Measurements from ENCODE around the gene MX1. TPM values are rescaled to one million over a fixed set of nuclear protein-coding genes. Genes with fewer than 3 reads are reported as not detected.

The MX1 gene
- total and polyA plus RNA-seq, 2 donors, result 54.5 to 148 TPM

DNA sequence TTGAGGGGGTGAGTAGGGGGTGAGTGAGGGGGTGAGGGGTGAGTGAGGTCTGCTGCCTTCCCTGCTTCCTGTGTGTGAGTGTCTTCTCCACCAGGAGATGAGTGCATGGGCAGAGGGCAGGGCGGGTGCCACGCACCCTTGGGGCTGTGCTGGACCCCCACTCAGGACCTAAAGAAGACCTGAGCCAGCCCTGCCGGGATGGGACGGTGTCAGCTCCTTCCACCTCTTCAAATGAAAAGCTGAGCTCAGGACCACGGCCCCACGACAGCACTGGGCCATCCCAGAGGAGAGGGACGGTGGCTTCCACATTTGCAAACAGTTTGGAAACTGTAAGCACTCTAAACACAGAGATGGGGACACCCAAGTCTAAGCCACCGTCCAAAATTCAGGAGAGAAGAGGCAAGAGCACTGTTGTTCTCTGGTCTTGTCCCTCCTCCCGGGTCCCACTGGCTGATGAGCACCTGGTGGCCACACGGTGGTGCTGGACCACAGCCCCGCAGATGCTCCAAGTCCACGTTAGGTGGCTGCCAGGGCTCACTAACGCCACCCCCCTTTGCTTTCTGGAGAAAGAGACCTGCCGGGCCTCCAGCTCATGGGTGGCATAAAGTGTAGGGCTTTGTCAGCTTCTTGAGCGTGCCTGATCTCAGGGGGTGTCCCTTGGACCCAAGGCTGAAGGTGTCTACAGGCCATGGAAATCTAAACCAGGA, 49.8 kb downstream of the MX1 start:
- Histone ChIP-seq H3K27me3 (ENCODE audit: control insufficient read depth in 2 of 2, insufficient read depth in 1 of 2, low read length in 1 of 2) (peaks cover 0 to 26% of the 10 kb centered on the region in 2 donors), H3K4me3 (ENCODE audit: low read length in 2 of 2) (no peak overlapping the region), H3K4me1 (ENCODE audit: control insufficient read depth in 2 of 2, insufficient read depth in 2 of 2, low read length in 2 of 2) (peaks cover 3 to 20% of the 10 kb centered on the region in 2 donors), H3K9me3 (ENCODE audit: control insufficient read depth in 2 of 2, insufficient read depth in 1 of 2, low read length in 1 of 2) (no peaks in the 10 kb centered on the region), H3K27ac (ENCODE audit: low read depth in 1 of 2, low read length in 1 of 2) (no peak overlapping the region), H3K36me3 (ENCODE audit: control insufficient read depth in 2 of 2, insufficient read depth in 2 of 2, low read length in 1 of 2) (no peaks in the 10 kb centered on the region)
- DNase-seq (ENCODE audit: low read depth in 6 of 9, low spot score in 9 of 9), result no peak
- WGBS, result 87% methylated on average over 15 of the region's 15 CpGs

- DNase-seq (ENCODE audit: low read depth in 6 of 9, low spot score in 9 of 9), result peak in 4 of 9 donors; percentile 16 to 57 (median 29)
- Histone ChIP-seq H3K4me1 (ENCODE audit: control insufficient read depth in 2 of 2, insufficient read depth in 2 of 2, low read length in 2 of 2) (peaks cover 3 to 20% of the 10 kb centered on the region in 2 donors), H3K4me3 (ENCODE audit: low read length in 2 of 2) (no peak overlapping the region), H3K27ac (ENCODE audit: low read depth in 1 of 2, low read length in 1 of 2) (no peak overlapping the region), H3K27me3 (ENCODE audit: control insufficient read depth in 2 of 2, insufficient read depth in 1 of 2, low read length in 1 of 2) (peaks cover 0 to 25% of the 10 kb centered on the region in 2 donors), H3K9me3 (ENCODE audit: control insufficient read depth in 2 of 2, insufficient read depth in 1 of 2, low read length in 1 of 2) (no peaks in the 10 kb centered on the region), H3K36me3 (ENCODE audit: control insufficient read depth in 2 of 2, insufficient read depth in 2 of 2, low read length in 1 of 2) (no peaks in the 10 kb centered on the region)
- 31% methylated on average over 15 of the region's 15 CpGs for WGBS
Measured at GRCh38 chr21:41477641-41478318, 51.7 kb downstream of the MX1 start.

DNA sequence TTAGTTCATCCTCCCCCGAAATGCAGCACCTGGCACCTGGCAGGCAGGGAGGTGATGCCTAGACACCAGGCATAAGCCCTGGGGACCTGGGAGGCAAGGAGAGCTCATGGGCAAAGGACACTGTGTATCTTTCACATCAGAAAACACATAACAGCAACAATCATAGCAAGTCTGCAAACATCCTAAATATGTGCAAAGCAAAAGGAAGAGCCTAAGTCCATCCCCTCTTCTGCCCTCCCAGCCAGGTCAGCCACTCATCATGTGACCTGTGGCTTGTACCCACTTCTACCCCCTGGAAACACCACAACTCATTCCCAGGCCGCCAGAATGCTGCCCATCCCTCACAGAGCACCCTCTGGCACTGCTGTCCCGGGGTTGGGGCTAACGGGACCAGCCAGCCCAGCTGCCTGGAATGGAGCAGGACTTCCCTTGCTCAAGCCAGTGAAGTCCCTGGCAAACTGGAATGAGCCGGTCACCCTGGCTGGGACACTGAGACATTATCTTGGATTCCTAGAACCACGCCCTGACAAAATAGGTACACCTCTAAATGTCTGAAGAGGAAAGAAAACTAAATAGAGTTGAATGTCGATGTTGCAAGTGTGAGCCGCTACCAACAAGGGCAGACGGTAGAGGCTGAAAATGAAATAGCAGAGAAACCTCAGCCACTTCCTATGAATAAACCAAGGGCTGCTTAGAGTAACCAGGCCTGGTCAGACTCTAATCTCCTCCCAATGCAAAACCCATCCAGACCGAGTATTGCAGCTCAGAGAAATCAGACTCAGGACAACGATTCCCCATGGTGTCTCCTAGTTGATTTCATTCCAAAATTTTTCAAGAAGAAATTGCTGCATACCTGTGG, 52.5 kb downstream of the MX1 start:
- whole genome bisulfite sequencing, result 76% methylated on average over 11 of the region's 11 CpGs
- peaks cover 0 to 25% of the 10 kb centered on the region in 2 donors for H3K27me3 ChIP-seq (ENCODE audit: control insufficient read depth in 2 of 2, insufficient read depth in 1 of 2, low read length in 1 of 2)
- H3K4me1 ChIP-seq (ENCODE audit: control insufficient read depth in 2 of 2, insufficient read depth in 2 of 2, low read length in 2 of 2), result peaks cover 3 to 20% of the 10 kb centered on the region in 2 donors
- DNase-seq (ENCODE audit: low read depth in 6 of 9, low spot score in 9 of 9), result no peak
- H3K27ac ChIP-seq (ENCODE audit: low read depth in 1 of 2, low read length in 1 of 2), result no peak overlapping the region
- H3K9me3 ChIP-seq (ENCODE audit: control insufficient read depth in 2 of 2, insufficient read depth in 1 of 2, low read length in 1 of 2), result no peaks in the 10 kb centered on the region
- no peak overlapping the region for H3K4me3 ChIP-seq (ENCODE audit: low read length in 2 of 2)
- no peaks in the 10 kb centered on the region for H3K36me3 ChIP-seq (ENCODE audit: control insufficient read depth in 2 of 2, insufficient read depth in 2 of 2, low read length in 1 of 2)

DNA sequence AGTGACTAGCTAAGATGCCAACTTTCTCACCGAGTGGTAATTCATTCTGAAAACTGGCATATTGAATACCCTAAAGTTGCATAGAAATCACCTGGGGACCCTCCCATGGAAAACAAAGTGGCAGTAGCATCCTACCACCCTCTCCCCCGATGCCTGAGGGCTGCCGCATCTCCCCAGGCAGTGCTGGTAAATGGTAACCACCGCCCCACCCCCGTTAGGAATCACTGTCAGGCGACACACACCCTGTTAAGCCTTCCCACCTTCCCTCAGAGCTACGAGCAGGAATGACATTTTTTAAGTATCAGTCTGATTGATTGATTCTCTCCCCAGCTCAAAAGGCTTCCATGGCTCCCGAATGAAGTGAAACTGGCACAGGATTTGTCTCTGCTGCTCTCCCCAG, 53.6 kb downstream of the MX1 start:
- Histone ChIP-seq H3K4me1 (ENCODE audit: control insufficient read depth in 2 of 2, insufficient read depth in 2 of 2, low read length in 2 of 2) (peaks cover 3 to 20% of the 10 kb centered on the region in 2 donors), H3K9me3 (ENCODE audit: control insufficient read depth in 2 of 2, insufficient read depth in 1 of 2, low read length in 1 of 2) (no peaks in the 10 kb centered on the region), H3K4me3 (ENCODE audit: low read length in 2 of 2) (no peak overlapping the region), H3K36me3 (ENCODE audit: control insufficient read depth in 2 of 2, insufficient read depth in 2 of 2, low read length in 1 of 2) (no peaks in the 10 kb centered on the region), H3K27ac (ENCODE audit: low read depth in 1 of 2, low read length in 1 of 2) (no peak overlapping the region), H3K27me3 (ENCODE audit: control insufficient read depth in 2 of 2, insufficient read depth in 1 of 2, low read length in 1 of 2) (peaks cover 0 to 25% of the 10 kb centered on the region in 2 donors)
- 76% methylated on average over 8 of the region's 8 CpGs for WGBS
- no peak for DNase-seq (ENCODE audit: low read depth in 6 of 9, low spot score in 9 of 9)

DNA sequence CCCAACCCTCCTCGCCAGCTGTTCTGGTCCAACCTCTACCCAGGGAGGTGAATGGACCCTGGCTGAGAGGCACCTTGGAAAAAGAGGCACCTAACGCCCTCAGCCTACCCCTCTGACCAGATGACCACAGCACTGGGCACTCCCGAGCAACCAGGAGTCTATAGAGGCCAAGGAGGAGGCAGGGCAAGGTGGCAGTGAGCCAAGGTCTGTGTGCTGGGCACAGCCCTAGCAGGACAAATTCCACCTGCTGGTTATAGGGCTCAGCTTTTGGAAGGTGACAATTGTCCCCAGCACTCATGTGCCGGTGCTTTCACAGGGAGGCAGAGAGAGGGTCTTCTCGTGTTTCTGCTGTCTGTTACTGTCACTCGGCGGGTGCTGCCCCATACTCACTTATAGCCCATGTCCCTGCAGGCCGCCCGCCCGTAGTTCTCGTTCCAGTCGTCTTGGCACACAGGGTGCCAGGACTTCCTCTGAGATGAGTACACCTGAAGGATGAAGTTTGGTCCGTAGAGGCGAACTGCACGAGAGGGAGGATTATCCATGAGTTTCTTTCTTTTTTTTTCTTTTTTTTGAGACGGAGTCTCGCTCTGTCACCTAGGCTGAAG, 54.1 kb downstream of the MX1 start:
- no peak overlapping the region for H3K4me3 ChIP-seq (ENCODE audit: low read length in 2 of 2)
- H3K9me3 ChIP-seq (ENCODE audit: control insufficient read depth in 2 of 2, insufficient read depth in 1 of 2, low read length in 1 of 2), result no peaks in the 10 kb centered on the region
- no peak overlapping the region for H3K27ac ChIP-seq (ENCODE audit: low read depth in 1 of 2, low read length in 1 of 2)
- no peak for DNase-seq (ENCODE audit: low read depth in 6 of 9, low spot score in 9 of 9)
- H3K4me1 ChIP-seq (ENCODE audit: control insufficient read depth in 2 of 2, insufficient read depth in 2 of 2, low read length in 2 of 2), result peaks cover 3 to 20% of the 10 kb centered on the region in 2 donors
- H3K27me3 ChIP-seq (ENCODE audit: control insufficient read depth in 2 of 2, insufficient read depth in 1 of 2, low read length in 1 of 2), result peaks cover 0 to 25% of the 10 kb centered on the region in 2 donors
- no peaks in the 10 kb centered on the region for H3K36me3 ChIP-seq (ENCODE audit: control insufficient read depth in 2 of 2, insufficient read depth in 2 of 2, low read length in 1 of 2)
- 90% methylated on average over 17 of the region's 17 CpGs for WGBS

DNA sequence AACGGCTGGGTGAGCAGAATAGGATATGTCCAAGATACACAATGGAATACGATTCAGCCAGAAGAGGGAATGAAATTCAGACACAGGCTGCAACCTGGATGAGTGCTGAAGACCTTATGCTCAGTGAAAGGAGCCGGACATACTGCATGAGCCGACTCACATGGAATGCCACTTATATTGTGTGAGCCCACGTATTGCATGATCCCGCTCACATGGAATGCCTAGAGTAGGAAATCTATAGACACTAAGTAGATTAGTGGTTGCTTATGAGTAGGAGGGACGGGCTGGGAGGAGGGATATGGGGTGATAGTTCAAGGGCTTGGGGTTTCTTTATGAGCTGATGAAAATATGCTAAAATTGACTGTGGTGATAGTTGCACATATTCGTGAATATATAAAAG, 55.2 kb downstream of the MX1 start:
- H3K4me1 ChIP-seq (ENCODE audit: control insufficient read depth in 2 of 2, insufficient read depth in 2 of 2, low read length in 2 of 2), result peaks cover 3 to 17% of the 10 kb centered on the region in 2 donors
- no peak overlapping the region for H3K4me3 ChIP-seq (ENCODE audit: low read length in 2 of 2)
- 97% methylated on average over 8 of the region's 8 CpGs for WGBS
- no peaks in the 10 kb centered on the region for H3K9me3 ChIP-seq (ENCODE audit: control insufficient read depth in 2 of 2, insufficient read depth in 1 of 2, low read length in 1 of 2)
- peaks cover 0 to 25% of the 10 kb centered on the region in 2 donors for H3K27me3 ChIP-seq (ENCODE audit: control insufficient read depth in 2 of 2, insufficient read depth in 1 of 2, low read length in 1 of 2)
- DNase-seq (ENCODE audit: low read depth in 6 of 9, low spot score in 9 of 9), result no peak
- no peaks in the 10 kb centered on the region for H3K36me3 ChIP-seq (ENCODE audit: control insufficient read depth in 2 of 2, insufficient read depth in 2 of 2, low read length in 1 of 2)
- H3K27ac ChIP-seq (ENCODE audit: low read depth in 1 of 2, low read length in 1 of 2), result no peak overlapping the region

- Histone ChIP-seq H3K27me3 (ENCODE audit: control insufficient read depth in 2 of 2, insufficient read depth in 1 of 2, low read length in 1 of 2) (peaks cover 0 to 29% of the 10 kb centered on the region in 2 donors), H3K27ac (ENCODE audit: low read depth in 1 of 2, low read length in 1 of 2) (no peak overlapping the region), H3K36me3 (ENCODE audit: control insufficient read depth in 2 of 2, insufficient read depth in 2 of 2, low read length in 1 of 2) (no peaks in the 10 kb centered on the region), H3K4me1 (ENCODE audit: control insufficient read depth in 2 of 2, insufficient read depth in 2 of 2, low read length in 2 of 2) (peaks cover 3 to 16% of the 10 kb centered on the region in 2 donors), H3K9me3 (ENCODE audit: control insufficient read depth in 2 of 2, insufficient read depth in 1 of 2, low read length in 1 of 2) (no peaks in the 10 kb centered on the region), H3K4me3 (ENCODE audit: low read length in 2 of 2) (no peak overlapping the region)
- no peak for DNase-seq (ENCODE audit: low read depth in 6 of 9, low spot score in 9 of 9)
- WGBS, result 46% methylated on average over 6 of the region's 6 CpGs
Measured at GRCh38 chr21:41482301-41482700, 56.3 kb downstream of the MX1 start.

- Histone ChIP-seq H3K36me3 (ENCODE audit: control insufficient read depth in 2 of 2, insufficient read depth in 2 of 2, low read length in 1 of 2) (no peaks in the 10 kb centered on the region), H3K4me3 (ENCODE audit: low read length in 2 of 2) (no peak overlapping the region), H3K4me1 (ENCODE audit: control insufficient read depth in 2 of 2, insufficient read depth in 2 of 2, low read length in 2 of 2) (peaks cover 0 to 10% of the 10 kb centered on the region in 2 donors), H3K9me3 (ENCODE audit: control insufficient read depth in 2 of 2, insufficient read depth in 1 of 2, low read length in 1 of 2) (no peaks in the 10 kb centered on the region), H3K27ac (ENCODE audit: low read depth in 1 of 2, low read length in 1 of 2) (no peak overlapping the region), H3K27me3 (ENCODE audit: control insufficient read depth in 2 of 2, insufficient read depth in 1 of 2, low read length in 1 of 2) (peaks cover 0 to 24% of the 10 kb centered on the region in 2 donors)
- no peak for DNase-seq (ENCODE audit: low read depth in 6 of 9, low spot score in 9 of 9)
- WGBS, result 96% methylated on average over 6 of the region's 6 CpGs
Measured at GRCh38 chr21:41482980-41483379, 56.9 kb downstream of the MX1 start.

Data from thymus (tissue), 11 donors.